Activated T-helper 1 cell treated with anti-CD3 and anti-CD28 coated beads, Interleukin-12 subunit alpha, Interleukin-12 subunit beta, Interleukin-2, Interleukin-4 antibody, amounts not matched to agents 30 ng/mL and 10 ng/mL and 1 ng/mL, durations not matched to agents 14 hours and 24 hours and 36 hours (primary cell): Measurements from ENCODE around the gene PRAMEF13. TPM values are rescaled to one million over a fixed set of nuclear protein-coding genes. Genes with fewer than 3 reads are reported as not detected.
"Not testable (repeated sequence)": the region's sequence is repeated elsewhere in the genome, so short reads cannot be mapped to it uniquely, and the experiment has no call there.

Experiments used
- DNase-seq: peaks from one replicate; pipeline ENCODE4 v3.0.0; 2021; ENCODE audit warnings: low spot score
- H3K27ac Mint-ChIP-seq: one replicate; pipeline ENCODE4 v1.8.0; 2021; ENCODE audit warnings: mild to moderate bottlenecking, mixed read lengths
- H3K27me3 Mint-ChIP-seq: one replicate; pipeline ENCODE4 v1.8.0; 2022; ENCODE audit warnings: mild to moderate bottlenecking, moderate library complexity, mixed read lengths; ENCODE audit not compliant: insufficient read depth
- H3K36me3 Mint-ChIP-seq: one replicate; pipeline ENCODE4 v1.8.0; 2021; ENCODE audit warnings: low read depth, mixed read lengths
- H3K4me1 Mint-ChIP-seq: one replicate; pipeline ENCODE4 v1.8.0; 2021; ENCODE audit warnings: low read depth, mixed read lengths
- H3K4me3 Mint-ChIP-seq: one replicate; pipeline ENCODE4 v1.8.0; 2021; ENCODE audit warnings: mild to moderate bottlenecking, moderate library complexity, mixed read lengths
- H3K9me3 Mint-ChIP-seq: one replicate; pipeline ENCODE4 v1.8.0; 2021; ENCODE audit warnings: mixed read lengths
- intact Hi-C: fragments of 100-400 bp; cut with micrococcal nuclease; formaldehyde crosslinking; loops from one replicate; pipeline ENCODE4 v1.15.1; 2024
- total RNA-seq: library from RNA; stranded (reverse); gene quantifications from 2 replicates; pipeline ENCODE4 v1.2.3, GENCODE V29; 2022

The PRAMEF13 gene
- total RNA-seq, 1 donor from 2014 or later = not detected

- Mint-ChIP-seq H3K27ac (no peak overlapping the region), H3K4me3 (no peak overlapping the region), H3K9me3 (no peaks in the 10 kb centered on the region), H3K36me3 (no peaks in the 10 kb centered on the region), H3K27me3 (no peaks in the 10 kb centered on the region), H3K4me1 (no peaks in the 10 kb centered on the region)
- intact Hi-C loops = no loop called here
- no peak for DNase-seq
These were observed 27.2 kb upstream of the PRAMEF13 start for GRCh38 chr1:13228343-13228781.

DNA sequence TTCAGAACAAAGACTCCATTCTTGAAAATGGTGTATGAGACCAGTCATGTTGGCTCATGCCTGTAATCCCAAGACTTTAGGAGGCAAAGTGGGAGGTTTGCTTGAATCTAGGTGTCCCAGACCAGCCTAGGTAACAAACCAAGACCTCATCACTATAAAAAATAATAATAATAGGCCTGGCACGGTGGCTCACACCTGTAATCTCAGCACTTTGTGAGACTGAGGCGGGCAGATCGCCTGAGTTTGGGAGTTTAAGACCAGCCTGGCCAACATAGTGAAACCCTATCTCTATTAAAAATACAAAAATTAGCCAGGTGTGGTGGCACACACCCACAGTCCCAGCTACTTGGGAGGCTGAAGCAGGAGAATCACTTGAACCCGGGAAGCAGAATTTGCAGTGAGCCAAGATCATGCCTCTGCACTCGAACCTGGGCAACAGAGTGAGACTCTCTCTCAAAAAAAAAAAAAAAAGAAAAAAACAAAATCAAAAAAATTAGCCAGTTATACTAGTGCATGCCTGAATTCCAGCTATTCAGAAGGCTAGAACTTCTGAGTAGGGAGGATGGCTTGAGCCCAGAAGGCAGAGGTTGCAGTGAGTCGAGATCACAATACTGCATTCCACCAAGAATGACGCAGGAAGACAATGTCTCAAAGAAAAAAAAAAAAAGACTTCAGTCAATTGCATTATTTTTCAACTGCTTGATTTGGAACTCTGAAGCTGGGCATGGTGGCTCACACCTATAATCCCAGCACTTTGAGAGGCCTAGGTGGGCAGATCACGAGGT is 26.3 kb upstream of the PRAMEF13 start:
- H3K9me3 Mint-ChIP-seq, H3K36me3 Mint-ChIP-seq, H3K4me1 Mint-ChIP-seq, H3K27me3 Mint-ChIP-seq, H3K4me3 Mint-ChIP-seq, intact Hi-C loops, H3K27ac Mint-ChIP-seq, DNase-seq: not testable (repeated sequence)

DNA sequence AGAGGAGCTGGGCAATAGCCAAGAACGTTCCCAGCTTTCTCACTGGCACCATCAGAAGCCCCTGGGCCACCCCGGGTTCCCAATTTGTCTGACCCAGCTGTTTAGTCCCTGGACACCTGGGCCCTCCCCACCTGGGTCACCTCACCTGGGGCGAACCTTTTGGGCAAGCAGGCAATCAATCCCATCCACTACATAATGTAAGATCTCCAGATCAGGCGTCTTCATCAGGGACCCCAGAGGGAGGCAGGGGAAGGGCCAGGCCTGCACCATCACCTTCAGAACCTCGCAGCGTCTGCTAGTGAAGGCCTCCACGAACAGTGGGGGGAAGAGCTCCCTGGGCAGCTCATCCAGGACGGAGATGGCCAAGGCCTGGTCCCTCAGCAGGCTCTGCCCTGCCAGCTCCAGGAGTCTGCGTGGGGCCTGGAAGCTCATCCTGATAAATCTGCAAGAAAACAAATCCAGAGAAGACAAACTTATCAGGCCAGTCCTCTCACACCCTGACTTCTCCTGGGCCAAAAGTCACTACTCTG is 24.5 kb upstream of the PRAMEF13 start, which contains the start of gene PRAMEF18:
Gene PRAMEF18, minus strand, starts transcription at position 480 of the 530 bp plus-strand sequence. Its CDS starts 48 bp downstream, at position 432.
- intact Hi-C loops, H3K27me3 Mint-ChIP-seq, H3K36me3 Mint-ChIP-seq, DNase-seq, H3K4me3 Mint-ChIP-seq, H3K9me3 Mint-ChIP-seq, H3K27ac Mint-ChIP-seq, H3K4me1 Mint-ChIP-seq: not testable (repeated sequence)

DNA sequence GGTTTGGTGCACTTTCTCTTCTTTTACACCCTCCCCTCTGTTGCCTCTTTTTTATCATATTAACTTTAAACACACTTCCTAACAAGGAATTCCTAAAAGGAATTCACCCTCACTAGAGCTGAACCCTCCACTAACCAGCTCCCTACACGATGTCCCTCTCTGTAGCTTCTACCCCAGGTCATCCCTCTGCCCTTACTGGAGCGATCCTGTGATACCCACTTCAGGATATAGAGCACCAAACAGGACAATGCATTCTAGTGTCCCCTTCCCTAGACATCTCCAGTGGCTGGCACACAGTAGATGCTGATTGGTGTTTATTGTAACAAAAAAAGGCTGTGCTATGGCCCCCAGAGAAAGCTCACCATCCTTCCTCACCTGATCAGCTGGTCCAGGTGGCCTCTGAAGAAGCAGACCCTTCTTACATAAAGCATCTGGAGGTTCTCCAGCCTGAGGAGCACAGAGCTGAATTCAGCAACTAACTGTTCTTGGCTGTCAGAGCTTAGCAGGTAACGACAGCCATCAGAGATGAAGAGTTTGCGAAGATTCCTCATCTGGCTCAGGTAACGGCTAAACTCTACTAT is 23.4 kb upstream of the PRAMEF13 start:
- H3K9me3 Mint-ChIP-seq = no peaks in the 10 kb centered on the region
- H3K27ac Mint-ChIP-seq = no peak overlapping the region
- no peak for DNase-seq
- H3K4me3 Mint-ChIP-seq = no peak overlapping the region
- H3K36me3 Mint-ChIP-seq = no peaks in the 10 kb centered on the region
- no peaks in the 10 kb centered on the region for H3K4me1 Mint-ChIP-seq
- H3K27me3 Mint-ChIP-seq = no peaks in the 10 kb centered on the region
- intact Hi-C loops = no loop called here

- H3K36me3 Mint-ChIP-seq, H3K9me3 Mint-ChIP-seq, intact Hi-C loops, H3K27me3 Mint-ChIP-seq, H3K4me3 Mint-ChIP-seq, H3K4me1 Mint-ChIP-seq, DNase-seq, H3K27ac Mint-ChIP-seq: not testable (repeated sequence)
These were observed 21.6 kb upstream of the PRAMEF13 start for GRCh38 chr1:13222788-13223187.

- H3K4me3 Mint-ChIP-seq, H3K4me1 Mint-ChIP-seq, H3K27ac Mint-ChIP-seq, intact Hi-C loops, DNase-seq, H3K36me3 Mint-ChIP-seq, H3K9me3 Mint-ChIP-seq, H3K27me3 Mint-ChIP-seq: not testable (repeated sequence)
These were observed 18.0 kb upstream of the PRAMEF13 start for GRCh38 chr1:13219203-13219602.

- H3K36me3 Mint-ChIP-seq, DNase-seq, intact Hi-C loops, H3K4me3 Mint-ChIP-seq, H3K9me3 Mint-ChIP-seq, H3K4me1 Mint-ChIP-seq, H3K27me3 Mint-ChIP-seq, H3K27ac Mint-ChIP-seq: not testable (repeated sequence)
These were observed 15.4 kb upstream of the PRAMEF13 start for GRCh38 chr1:13216619-13217018.

- H3K27me3 Mint-ChIP-seq, intact Hi-C loops, H3K9me3 Mint-ChIP-seq, H3K27ac Mint-ChIP-seq, H3K36me3 Mint-ChIP-seq, H3K4me3 Mint-ChIP-seq, DNase-seq, H3K4me1 Mint-ChIP-seq: not testable (repeated sequence)
These were observed 7.5 kb upstream of the PRAMEF13 start for GRCh38 chr1:13208712-13209111.

GRCh38 chr1:13171548-13171947 is 29.7 kb downstream of the PRAMEF13 start, which contains the start of gene PRAMEF9:
Gene PRAMEF9 (plus strand): TSS chr1:13171848. CDS start chr1:13175281, 3,433 bp downstream.
- H3K9me3 Mint-ChIP-seq, H3K4me1 Mint-ChIP-seq, H3K27ac Mint-ChIP-seq, H3K27me3 Mint-ChIP-seq, H3K4me3 Mint-ChIP-seq, H3K36me3 Mint-ChIP-seq, intact Hi-C loops, DNase-seq: not testable (repeated sequence)

DNA sequence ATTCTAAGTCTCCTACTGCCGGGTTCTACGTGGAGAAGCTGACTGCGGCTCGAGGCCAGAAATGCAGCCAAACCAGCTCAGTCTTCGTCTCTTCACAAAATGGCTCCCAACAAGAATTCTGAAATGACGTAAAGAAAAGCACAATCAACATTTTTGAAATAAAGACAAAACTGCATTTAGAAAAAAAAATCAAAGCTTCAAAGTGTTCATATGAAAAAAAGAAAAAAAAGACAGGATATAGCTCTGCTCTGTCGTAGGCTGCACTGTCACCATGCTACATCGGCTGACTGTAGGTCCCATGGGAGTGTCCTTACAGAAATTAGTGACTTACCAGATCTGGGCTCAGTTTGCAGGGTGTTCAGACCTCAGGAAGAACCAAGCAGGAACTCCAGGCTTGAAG is 35.7 kb downstream of the PRAMEF13 start, which contains the start of gene HNRNPCL4:
Gene HNRNPCL4, minus strand, starts transcription at position 101 of the 400 bp plus-strand sequence. CDS start 164 bp downstream, outside the sequence.
- H3K27ac Mint-ChIP-seq, H3K9me3 Mint-ChIP-seq, H3K36me3 Mint-ChIP-seq: not testable (repeated sequence)

DNA sequence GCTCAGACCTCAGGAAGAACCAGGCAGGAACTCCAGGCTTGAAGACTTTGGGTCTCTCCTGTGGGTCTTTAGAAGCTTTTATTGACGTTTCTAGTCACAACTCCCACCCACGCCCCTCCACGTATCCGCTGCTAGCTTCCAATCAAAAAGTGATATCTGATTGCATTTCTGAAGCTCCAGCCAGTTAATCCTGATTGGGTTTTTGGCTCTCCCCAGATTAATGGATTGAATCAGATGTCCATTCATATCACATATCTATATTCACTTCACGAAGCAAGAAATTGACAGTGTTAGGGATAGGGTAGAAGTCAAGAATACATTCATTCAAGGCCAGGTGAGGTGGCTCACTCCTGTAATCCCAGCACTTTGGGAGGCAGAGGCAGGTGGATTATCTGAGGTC is 45.3 kb downstream of the PRAMEF13 start, which contains the start of gene PRAMEF26:
Gene PRAMEF26, minus strand, starts transcription at position 101 of the 400 bp plus-strand sequence. CDS start 2,914 bp downstream, outside the sequence.
- DNase-seq, H3K27me3 Mint-ChIP-seq, H3K4me3 Mint-ChIP-seq, H3K9me3 Mint-ChIP-seq, H3K27ac Mint-ChIP-seq, H3K36me3 Mint-ChIP-seq, intact Hi-C loops, H3K4me1 Mint-ChIP-seq: not testable (repeated sequence)

More for the DNA sequence above, 35.7 kb downstream of the PRAMEF13 start, which contains the start of gene HNRNPCL4:
- DNase-seq, intact Hi-C loops, H3K27me3 Mint-ChIP-seq, H3K4me3 Mint-ChIP-seq, H3K4me1 Mint-ChIP-seq: not testable (repeated sequence)
